HEK293 (cell line): ENCODE results near the gene KLHL15.

Experiments used
- ZNF274 ChIP-seq, 2 experiments: fragments of 200-500 bp in 1 of 2; fragments of 450-650 bp in 1 of 2; sonication (Bioruptor generic) in 1 of 2; formaldehyde crosslinking in 1 of 2; IDR thresholded peaks; 2 replicates each; pipeline versions ENCODE4 v1.5.1 to v1.6.1; 2014 to 2016; ENCODE audit warnings: borderline replicate concordance in 1 of 2, inconsistent platforms in 1 of 2, low read length in 1 of 2, missing biosample characterization in 1 of 2, missing genetic modification characterization in 1 of 2
- ZNF571 ChIP-seq: fragments of 450-650 bp; formaldehyde crosslinking; IDR thresholded peaks from 2 replicates; pipeline ENCODE4 v1.5.0; 2017; ENCODE audit warnings: missing biosample characterization, missing genetic modification characterization
- TF ChIP-seq, protein P1 (sequence below): fragments of 450-650 bp; formaldehyde crosslinking; IDR thresholded peaks from 2 replicates; pipeline ENCODE4 v1.5.1; 2016; ENCODE audit warnings: missing biosample characterization, missing genetic modification characterization

DNA sequence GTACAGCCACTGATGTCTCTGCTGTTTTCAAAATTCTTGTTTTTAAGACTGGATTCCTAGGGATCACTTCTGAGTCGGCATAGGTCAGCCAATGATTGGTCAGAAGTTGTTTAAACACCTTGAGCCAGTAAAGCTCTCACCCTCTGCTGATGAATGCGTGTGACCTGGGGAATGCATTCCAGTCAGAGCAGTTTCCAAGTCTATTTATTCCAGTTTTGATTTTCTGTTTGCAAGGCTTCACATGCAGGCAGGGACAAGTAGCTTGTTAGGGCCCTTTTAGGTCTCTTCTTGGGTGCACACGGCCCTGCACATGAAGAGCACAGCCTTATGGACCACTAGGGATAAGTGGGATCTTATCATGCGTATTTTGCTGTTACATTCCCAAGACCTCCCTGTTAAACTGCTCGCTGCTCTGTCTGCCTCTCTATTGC is 47.0 kb downstream of the KLHL15 start:
- TF ChIP-seq, protein P1, sequence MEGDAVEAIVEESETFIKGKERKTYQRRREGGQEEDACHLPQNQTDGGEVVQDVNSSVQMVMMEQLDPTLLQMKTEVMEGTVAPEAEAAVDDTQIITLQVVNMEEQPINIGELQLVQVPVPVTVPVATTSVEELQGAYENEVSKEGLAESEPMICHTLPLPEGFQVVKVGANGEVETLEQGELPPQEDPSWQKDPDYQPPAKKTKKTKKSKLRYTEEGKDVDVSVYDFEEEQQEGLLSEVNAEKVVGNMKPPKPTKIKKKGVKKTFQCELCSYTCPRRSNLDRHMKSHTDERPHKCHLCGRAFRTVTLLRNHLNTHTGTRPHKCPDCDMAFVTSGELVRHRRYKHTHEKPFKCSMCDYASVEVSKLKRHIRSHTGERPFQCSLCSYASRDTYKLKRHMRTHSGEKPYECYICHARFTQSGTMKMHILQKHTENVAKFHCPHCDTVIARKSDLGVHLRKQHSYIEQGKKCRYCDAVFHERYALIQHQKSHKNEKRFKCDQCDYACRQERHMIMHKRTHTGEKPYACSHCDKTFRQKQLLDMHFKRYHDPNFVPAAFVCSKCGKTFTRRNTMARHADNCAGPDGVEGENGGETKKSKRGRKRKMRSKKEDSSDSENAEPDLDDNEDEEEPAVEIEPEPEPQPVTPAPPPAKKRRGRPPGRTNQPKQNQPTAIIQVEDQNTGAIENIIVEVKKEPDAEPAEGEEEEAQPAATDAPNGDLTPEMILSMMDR (tag by site-specific recombination): no peak
- TF ChIP-seq ZNF274 (IDR thresholded peaks at IDR 0.05; ENCODE audit: low read length) (no peak), ZNF274 (tag by site-specific recombination; IDR thresholded peaks at IDR 0.05; ENCODE audit: borderline replicate concordance) (no peak), ZNF571 (no peak)
